ENCODE results near the gene MYPOP.

DNA sequence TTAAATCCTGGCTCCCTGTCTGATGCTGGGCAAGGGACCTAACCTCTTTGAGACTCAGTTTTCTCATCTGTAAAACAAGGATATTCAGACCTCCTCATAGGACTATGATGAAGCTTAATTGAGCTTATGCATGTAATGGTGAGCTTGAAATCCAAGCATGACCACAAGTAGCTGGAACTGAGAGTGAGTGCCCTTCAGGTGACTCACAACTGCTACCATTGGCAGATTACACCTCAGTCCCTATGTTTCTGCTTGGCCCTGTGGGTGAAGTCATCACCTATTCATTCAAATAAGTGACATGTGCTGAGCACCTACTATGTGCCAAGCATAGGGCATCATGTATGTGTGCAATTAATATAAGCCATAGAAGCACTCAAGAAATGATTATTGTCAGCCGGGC is 45.5 kb upstream of the MYPOP start:
- TF ChIP-seq, protein P1, sequence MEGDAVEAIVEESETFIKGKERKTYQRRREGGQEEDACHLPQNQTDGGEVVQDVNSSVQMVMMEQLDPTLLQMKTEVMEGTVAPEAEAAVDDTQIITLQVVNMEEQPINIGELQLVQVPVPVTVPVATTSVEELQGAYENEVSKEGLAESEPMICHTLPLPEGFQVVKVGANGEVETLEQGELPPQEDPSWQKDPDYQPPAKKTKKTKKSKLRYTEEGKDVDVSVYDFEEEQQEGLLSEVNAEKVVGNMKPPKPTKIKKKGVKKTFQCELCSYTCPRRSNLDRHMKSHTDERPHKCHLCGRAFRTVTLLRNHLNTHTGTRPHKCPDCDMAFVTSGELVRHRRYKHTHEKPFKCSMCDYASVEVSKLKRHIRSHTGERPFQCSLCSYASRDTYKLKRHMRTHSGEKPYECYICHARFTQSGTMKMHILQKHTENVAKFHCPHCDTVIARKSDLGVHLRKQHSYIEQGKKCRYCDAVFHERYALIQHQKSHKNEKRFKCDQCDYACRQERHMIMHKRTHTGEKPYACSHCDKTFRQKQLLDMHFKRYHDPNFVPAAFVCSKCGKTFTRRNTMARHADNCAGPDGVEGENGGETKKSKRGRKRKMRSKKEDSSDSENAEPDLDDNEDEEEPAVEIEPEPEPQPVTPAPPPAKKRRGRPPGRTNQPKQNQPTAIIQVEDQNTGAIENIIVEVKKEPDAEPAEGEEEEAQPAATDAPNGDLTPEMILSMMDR (conservative IDR thresholded peaks at IDR 0.05; ENCODE audit: low read depth, low read length): no peak
- TF ChIP-seq EZH2phosphoT487 (IDR thresholded peaks at IDR 0.05; ENCODE audit: borderline replicate concordance, low read length): no peak
